ENCODE measurements around the gene NID2. TPM values are rescaled to one million over a fixed set of nuclear protein-coding genes. Genes with fewer than 3 reads are reported as not detected.
A peak's percentile ranks its signal among the peaks of the same experiment; 100 is the strongest.

NID2 gene
- polyA plus RNA-seq, 1 experiment = 413 TPM

GRCh38 chr14:51981218-51981854 lies 87.5 kb downstream of the NID2 start:
- H3K27me3 ChIP-seq (ENCODE audit: control insufficient read depth, insufficient read depth, low read length) = peaks cover 2% of the 10 kb centered on the region
- H3K9me3 ChIP-seq (ENCODE audit: control insufficient read depth, insufficient read depth, low read length) = peaks cover 3% of the 10 kb centered on the region; the same call in 1 of the 2 replicates
- ChIA-PET CTCF (interaction anchor here (0.6 to 4.5 kb wide), 4 partner anchors 12 to 328 kb away, joined by 3 to 56 read pairs (median 30); no protein-coding TSS in a partner anchor), POLR2A (no interaction called here)
- no peak for DNase-seq (ENCODE audit: low read depth, low spot score)
- no peak overlapping the region for H3K27ac ChIP-seq (ENCODE audit: low read depth, low read length)
- no peak for TF ChIP-seq CTCF (IDR thresholded peaks at IDR 0.05; ENCODE audit: low read depth, low read length)
- H3K4me3 ChIP-seq (ENCODE audit: low read depth, low read length) = no peak overlapping the region

GRCh38 chr14:51979088-51979709 lies 89.7 kb downstream of the NID2 start:
- peak; percentile 55 for DNase-seq (ENCODE audit: low read depth, low spot score)
- peak; percentile 89 for TF ChIP-seq CTCF (IDR thresholded peaks at IDR 0.05; ENCODE audit: low read depth, low read length)
- Histone ChIP-seq H3K9me3 (ENCODE audit: control insufficient read depth, insufficient read depth, low read length) (peaks cover 3% of the 10 kb centered on the region; the same call in 1 of the 2 replicates), H3K27ac (ENCODE audit: low read depth, low read length) (no peak overlapping the region), H3K27me3 (ENCODE audit: control insufficient read depth, insufficient read depth, low read length) (peaks cover 2% of the 10 kb centered on the region), H3K4me3 (ENCODE audit: low read depth, low read length) (no peak overlapping the region)
- ChIA-PET CTCF (interaction anchor here (0.7 to 4.5 kb wide), 53 partner anchors 9 to 719 kb away, joined by 3 to 56 read pairs (median 4); partner anchors contain the start of genes FRMD6 and GNG2), POLR2A (interaction anchor here (0.6 kb wide), 1 partner anchor 1022 kb away, joined by 4 read pairs; no protein-coding TSS in a partner anchor)

- TF ChIP-seq CTCF (IDR thresholded peaks at IDR 0.05; ENCODE audit: low read depth, low read length) = no peak
- CTCF ChIA-PET = interaction anchor here (0.7 to 4.5 kb wide), 48 partner anchors 9 to 719 kb away, joined by 3 to 56 read pairs (median 4); partner anchors contain the start of genes FRMD6 and GNG2
- H3K27ac ChIP-seq (ENCODE audit: low read depth, low read length) = no peak overlapping the region
- H3K27me3 ChIP-seq (ENCODE audit: control insufficient read depth, insufficient read depth, low read length) = peaks cover 2% of the 10 kb centered on the region
- DNase-seq (ENCODE audit: low read depth, low spot score) = no peak
- POLR2A ChIA-PET = interaction anchor here (0.6 kb wide), 1 partner anchor 1021 kb away, joined by 4 read pairs; no protein-coding TSS in a partner anchor
- no peak overlapping the region for H3K4me3 ChIP-seq (ENCODE audit: low read depth, low read length)
- H3K9me3 ChIP-seq (ENCODE audit: control insufficient read depth, insufficient read depth, low read length) = peaks cover under 1% of the 10 kb centered on the region; the same call in 1 of the 2 replicates
These were observed 90.2 kb downstream of the NID2 start for GRCh38 chr14:51978681-51979085.

- DNase-seq (ENCODE audit: low read depth, low spot score) = no peak
- H3K27me3 ChIP-seq (ENCODE audit: control insufficient read depth, insufficient read depth, low read length) = peaks cover 2% of the 10 kb centered on the region
- H3K4me3 ChIP-seq (ENCODE audit: low read depth, low read length) = no peak overlapping the region
- TF ChIP-seq CTCF (IDR thresholded peaks at IDR 0.05; ENCODE audit: low read depth, low read length) = no peak
- no peak overlapping the region for H3K27ac ChIP-seq (ENCODE audit: low read depth, low read length)
- ChIA-PET CTCF (interaction anchor here (4.5 kb wide), 1 partner anchor 197 kb away, joined by 56 read pairs; no protein-coding TSS in a partner anchor), POLR2A (no interaction called here)
- H3K9me3 ChIP-seq (ENCODE audit: control insufficient read depth, insufficient read depth, low read length) = no peaks in the 10 kb centered on the region
These were observed 91.8 kb downstream of the NID2 start for GRCh38 chr14:51977075-51977474.

GRCh38 chr14:51972566-51972965 lies 96.3 kb downstream of the NID2 start:
- TF ChIP-seq CTCF (IDR thresholded peaks at IDR 0.05; ENCODE audit: low read depth, low read length) = no peak
- CTCF ChIA-PET = no interaction called here
- H3K4me3 ChIP-seq (ENCODE audit: low read depth, low read length) = no peak overlapping the region
- no peaks in the 10 kb centered on the region for H3K9me3 ChIP-seq (ENCODE audit: control insufficient read depth, insufficient read depth, low read length)
- no peak for DNase-seq (ENCODE audit: low read depth, low spot score)
- POLR2A ChIA-PET = no interaction called here
- H3K27ac ChIP-seq (ENCODE audit: low read depth, low read length) = no peak overlapping the region
- peaks cover 3% of the 10 kb centered on the region for H3K27me3 ChIP-seq (ENCODE audit: control insufficient read depth, insufficient read depth, low read length)

Data from AG04450 (cell line).